Esophagus squamous epithelium (tissue), 5 donors: Measurements from ENCODE around the gene OR4C6. TPM values are rescaled to one million over a fixed set of nuclear protein-coding genes. Genes with fewer than 3 reads are reported as not detected.

Source experiments
- DNase-seq: peaks from one replicate; lab custom pipeline; 2025; lab: John Stamatoyannopoulos, UW
- H3K27ac ChIP-seq, 4 donors: fragments of 200-600 bp; sonication (generic); one replicate each; pipeline ENCODE4 v1.5.1; 2016 to 2019; ENCODE audit warnings: mild to moderate bottlenecking in 1 of 4
- H3K27me3 ChIP-seq, 4 donors: fragments of 200-600 bp; sonication (generic); 1 replicate in 3 of 4; 2 replicates in 1 of 4; pipeline versions ENCODE4 v1.5.1 to v1.6.0; 2017 to 2021; ENCODE audit warnings: antibody characterized with exemption in 1 of 4
- H3K36me3 ChIP-seq, 3 donors: fragments of 200-600 bp; sonication (generic); one replicate each; pipeline ENCODE4 v1.5.1; 2016 to 2019
- H3K4me1 ChIP-seq, 3 donors: fragments of 200-600 bp; sonication (generic); one replicate each; pipeline ENCODE4 v1.5.1; 2017 to 2019
- H3K4me3 ChIP-seq, 4 donors: fragments of 200-600 bp; sonication (generic); 1 replicate in 3 of 4; 2 replicates in 1 of 4; pipeline ENCODE4 v1.5.1; 2016 to 2019; ENCODE audit warnings: mild to moderate bottlenecking in 2 of 4, moderate library complexity in 1 of 4
- H3K9me3 ChIP-seq, 3 donors: fragments of 200-600 bp; sonication (generic); one replicate each; pipeline ENCODE4 v1.5.1; 2016 to 2019
- CTCF ChIP-seq, 6 experiments: fragments of 450-650 bp in 4 of 6; fragments of 200-600 bp in 2 of 6; sonication (generic) in 2 of 6; IDR thresholded peaks; one replicate each; pipeline ENCODE4 v1.5.1; 2016 to 2019; ENCODE audit warnings: antibody characterized with exemption in 6 of 6, mild to moderate bottlenecking in 4 of 6, moderate library complexity in 4 of 6
- POLR2A ChIP-seq, 4 donors: fragments of 450-650 bp; IDR thresholded peaks; one replicate each; pipeline ENCODE4 v1.6.1; 2017; ENCODE audit warnings: antibody characterized with exemption in 4 of 4, mild to moderate bottlenecking in 4 of 4, moderate library complexity in 3 of 4
- WGBS, 2 donors: methylation state at CpG; one replicate each; pipeline ENCODE4 v1.1.5; 2018; 5-methylcytosine and 5-hydroxymethylcytosine counted together
- intact Hi-C: fragments of 100-400 bp; cut with DNase I; formaldehyde crosslinking; loops from one replicate; pipeline ENCODE4 v1.15.0; 2022
- total RNA-seq, 4 donors: library from RNA; depleted of rRNA; stranded (reverse); fragments of >200 nt; gene quantifications; one replicate each; pipeline ENCODE4 v1.1.0, GENCODE V29; 2016
- donor health status: DM: yes; HTN: yes; CAD: no.

OR4C6 gene
- total RNA-seq = not detected

DNA sequence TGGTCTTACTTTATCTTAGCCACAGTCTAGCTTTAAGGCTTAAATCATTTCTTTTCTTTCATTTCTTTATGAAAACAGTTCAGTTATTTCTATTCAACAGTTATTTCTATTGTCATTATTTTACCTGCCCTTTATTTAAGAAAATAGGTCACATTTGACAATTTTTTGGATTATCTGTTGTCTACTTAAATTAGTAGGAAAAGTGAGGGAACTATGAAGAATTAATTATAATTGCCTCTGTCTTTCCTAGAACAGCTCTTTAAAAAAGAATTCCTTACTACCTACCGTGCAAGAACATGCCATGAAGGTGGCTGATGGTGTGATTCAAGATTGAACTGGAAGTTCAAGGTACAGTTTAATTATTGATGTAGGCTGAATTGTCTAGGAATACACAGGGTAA, at the start of gene OR4C6:
Gene OR4C6 (plus strand): TSS at position 301 of the 400 bp plus-strand sequence. CDS start 2,966 bp downstream, outside the sequence.
- no peak within 1 kb of the TSS for H3K4me3 ChIP-seq
- H3K27ac ChIP-seq = no peak within 1 kb of the TSS
- no peaks in the 10 kb centered on the region for H3K9me3 ChIP-seq
- no peak for DNase-seq
- no peaks in the 10 kb centered on the region for H3K4me1 ChIP-seq
- H3K27me3 ChIP-seq = no peaks in the 10 kb centered on the region
- WGBS, 2 donors = 75 to 93% methylated on average over 1 of the region's 1 CpG
- no peak for TF ChIP-seq CTCF (IDR thresholded peaks at IDR 0.05)
- no peak for TF ChIP-seq POLR2A (IDR thresholded peaks at IDR 0.05)
- no peaks in the 10 kb centered on the region for H3K36me3 ChIP-seq
- intact Hi-C loops = no loop called here

DNA sequence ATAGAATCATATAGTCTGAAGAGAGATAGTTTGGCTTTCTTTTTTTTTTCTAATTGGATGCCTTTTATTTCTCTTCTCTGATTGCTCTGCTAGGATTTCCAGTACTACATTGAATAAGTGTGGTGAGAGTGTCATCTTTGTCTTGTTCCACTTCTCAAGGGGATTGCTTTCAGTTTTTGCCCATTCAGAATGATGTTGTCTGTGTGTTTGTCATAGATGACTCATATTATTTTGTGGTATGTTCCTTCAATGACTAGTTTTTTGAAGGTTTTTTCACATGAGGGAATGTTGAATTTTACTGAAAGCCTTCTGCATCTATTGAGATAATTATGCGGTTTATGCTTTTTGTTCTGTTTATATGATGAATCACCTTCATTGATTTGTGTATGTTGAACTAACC, 37.5 kb upstream of the OR4C6 start:
- Histone ChIP-seq H3K27me3 (no peaks in the 10 kb centered on the region), H3K36me3 (no peaks in the 10 kb centered on the region), H3K4me3 (no peak overlapping the region), H3K4me1 (no peaks in the 10 kb centered on the region), H3K27ac (no peak overlapping the region), H3K9me3 (no peaks in the 10 kb centered on the region)
- TF ChIP-seq CTCF (IDR thresholded peaks at IDR 0.05) (no peak), POLR2A (IDR thresholded peaks at IDR 0.05) (no peak)
- WGBS, 2 donors = 89 to 96% methylated on average over 1 of the region's 1 CpG
- DNase-seq = no peak
- intact Hi-C loops = no loop called here

DNA sequence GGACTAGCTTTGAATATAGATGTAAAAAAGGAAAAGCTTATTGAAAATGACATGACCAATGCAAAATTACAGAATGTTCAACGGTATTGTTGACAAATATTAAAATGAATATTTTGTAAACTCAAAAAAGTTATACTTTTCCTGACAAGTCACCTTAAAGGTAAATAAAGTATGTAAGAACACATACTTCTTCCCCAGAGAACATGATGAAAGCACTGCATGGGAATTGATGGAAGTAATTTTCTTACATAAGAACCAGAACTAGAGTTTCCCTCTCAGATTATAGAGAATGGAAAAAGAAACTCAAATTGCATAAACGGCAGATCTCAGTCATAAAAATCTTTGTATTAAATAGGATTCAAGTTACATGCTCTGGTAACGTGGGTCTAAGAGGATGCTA, 27.2 kb upstream of the OR4C6 start, which contains the start of gene OR4P4:
Gene OR4P4 (plus strand): TSS at position 301 of the 400 bp plus-strand sequence.
- Histone ChIP-seq H3K4me1 (no peaks in the 10 kb centered on the region), H3K27me3 (no peaks in the 10 kb centered on the region), H3K9me3 (no peaks in the 10 kb centered on the region), H3K27ac (no peak within 1 kb of the TSS), H3K36me3 (no peaks in the 10 kb centered on the region), H3K4me3 (no peak within 1 kb of the TSS)
- TF ChIP-seq POLR2A (IDR thresholded peaks at IDR 0.05) (no peak), CTCF (IDR thresholded peaks at IDR 0.05) (no peak)
- 37 to 39% methylated on average over 3 of the region's 3 CpGs for WGBS, 2 donors
- intact Hi-C loops = no loop called here
- DNase-seq = no peak

DNA sequence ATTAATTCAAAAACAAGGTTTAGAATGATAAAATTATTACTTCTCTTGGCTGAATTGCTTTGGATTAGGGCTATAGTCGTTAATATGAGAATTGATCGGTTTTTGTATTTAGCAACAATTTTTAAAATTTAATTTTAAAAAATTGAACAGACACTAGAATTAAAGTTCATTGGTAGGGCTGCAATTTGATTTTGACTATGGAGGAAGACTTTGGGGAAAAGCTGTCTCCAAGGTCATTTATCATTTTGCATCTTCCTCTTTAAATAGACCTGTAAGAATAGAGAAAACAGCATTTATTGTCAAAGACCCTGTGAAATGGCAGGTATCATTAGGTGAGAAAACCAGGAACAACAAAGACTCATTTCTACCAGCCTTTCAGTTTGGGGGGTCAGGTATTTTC, 14.0 kb upstream of the OR4C6 start, which contains the start of gene OR4S2:
Gene OR4S2 (plus strand): TSS at position 301 of the 400 bp plus-strand sequence. CDS start 2,577 bp downstream, outside the sequence.
- H3K9me3 ChIP-seq = no peaks in the 10 kb centered on the region

GRCh38 chr11:55652560-55652959, 9.4 kb upstream of the OR4C6 start:
- WGBS, 2 donors = 43 to 58% methylated on average over 1 of the region's 1 CpG
- Histone ChIP-seq H3K27ac (no peak overlapping the region), H3K9me3 (no peaks in the 10 kb centered on the region), H3K4me3 (no peak overlapping the region), H3K4me1 (no peaks in the 10 kb centered on the region), H3K36me3 (no peaks in the 10 kb centered on the region), H3K27me3 (no peaks in the 10 kb centered on the region)
- TF ChIP-seq CTCF (IDR thresholded peaks at IDR 0.05) (no peak), POLR2A (IDR thresholded peaks at IDR 0.05) (no peak)
- intact Hi-C loops = no loop called here
- DNase-seq = no peak

More for the DNA sequence above, 14.0 kb upstream of the OR4C6 start, which contains the start of gene OR4S2:
- Histone ChIP-seq H3K27me3 (no peaks in the 10 kb centered on the region), H3K27ac (no peak within 1 kb of the TSS), H3K36me3 (no peaks in the 10 kb centered on the region), H3K4me1 (no peaks in the 10 kb centered on the region), H3K4me3 (no peak within 1 kb of the TSS)
- TF ChIP-seq CTCF (IDR thresholded peaks at IDR 0.05) = no peak
- TF ChIP-seq POLR2A (IDR thresholded peaks at IDR 0.05) = no peak
- 68 to 71% methylated on average over 2 of the region's 2 CpGs for WGBS, 2 donors
- intact Hi-C loops = no loop called here
- no peak for DNase-seq
